ENCODE measurements around the gene MAGEC3.

Gene MAGEC3

DNA sequence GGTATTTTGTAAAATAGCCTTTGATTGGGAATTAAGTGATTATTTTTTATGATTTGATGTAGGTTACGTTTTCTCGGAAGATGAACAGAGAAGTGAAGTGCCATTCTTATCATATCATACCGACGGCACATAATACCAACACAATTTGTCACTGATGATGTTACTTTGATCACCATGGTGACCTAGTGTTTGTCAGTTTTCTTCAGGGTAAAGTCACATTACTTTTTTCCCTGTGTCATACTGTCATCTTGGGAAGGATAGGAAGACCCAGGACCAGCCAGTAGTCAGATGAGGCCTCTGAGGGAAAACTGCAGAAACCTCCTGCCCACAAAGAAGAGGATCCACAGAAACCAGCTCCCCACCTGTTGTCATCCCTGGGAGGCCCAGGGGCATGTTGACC, 64.2 kb downstream of the MAGEC3 start:
- WGBS, 2 donors (ENCODE audit: extremely low coverage in 2 of 2, insufficient read length in 2 of 2, insufficient replicate concordance in 1 of 2), result no CpG with 5 or more reads among the region's 4 CpGs
- H3K4me2 ChIP-seq (ENCODE audit: insufficient read depth, low read length, poor library complexity, severe bottlenecking), result no peak overlapping the region

DNA sequence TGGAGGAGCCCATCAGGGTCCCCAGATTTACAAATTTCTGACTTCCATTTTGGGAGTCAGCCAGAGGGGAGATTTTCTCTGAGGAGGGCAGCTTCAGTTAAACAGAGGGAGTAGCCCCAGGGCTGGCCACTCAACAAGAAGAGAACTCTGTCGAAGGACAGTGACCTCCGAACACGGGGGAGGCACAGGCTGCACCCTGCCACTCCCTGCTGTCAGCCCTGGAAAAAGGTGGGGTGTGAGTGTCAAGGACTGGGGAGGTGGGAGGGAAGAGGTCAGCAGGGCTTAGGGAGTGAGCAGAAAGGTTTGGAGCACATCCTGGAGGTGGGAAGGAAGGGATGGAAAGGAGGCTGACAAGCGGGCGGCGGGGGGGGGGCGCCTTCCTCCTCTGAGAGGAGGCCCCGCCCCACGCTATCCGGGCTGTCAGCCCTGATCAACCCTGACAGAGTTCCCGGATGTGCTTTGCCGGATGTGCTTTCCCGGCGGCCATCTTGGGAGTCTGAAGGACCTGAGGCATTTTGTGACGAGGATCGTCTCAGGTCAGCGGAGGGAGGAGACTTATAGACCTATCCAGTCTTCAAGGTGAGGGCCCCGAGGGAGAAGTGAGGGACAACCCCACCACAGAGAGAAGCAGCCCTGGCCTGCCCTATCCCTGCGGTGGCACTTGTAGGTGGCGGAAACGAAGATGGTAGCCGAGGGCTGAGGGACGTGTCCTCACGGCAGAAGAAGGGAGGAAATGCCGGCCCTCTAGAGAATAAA, 65.5 kb downstream of the MAGEC3 start, which contains the start of gene MAGEC1:
Gene MAGEC1 (plus strand): TSS at position 495 of the 756 bp plus-strand sequence. CDS start 1,179 bp downstream, outside the sequence.
- H3K4me2 ChIP-seq (ENCODE audit: insufficient read depth, low read length, poor library complexity, severe bottlenecking), result no peak within 1 kb of the TSS
- no peak within 1 kb of the TSS for H3K4ac ChIP-seq (ENCODE audit: low read length)
- peak within 1 kb of the TSS; percentile 22 for H2AFZ ChIP-seq (ENCODE audit: low read length)
- H2BK120ac ChIP-seq (ENCODE audit: low read depth, low read length), result no peak within 1 kb of the TSS
- H3K27ac ChIP-seq (replicated peaks; ENCODE audit: low read length), result no peak within 1 kb of the TSS
- no peaks in the 10 kb centered on the region for H3K9me3 ChIP-seq (replicated peaks in 1 of 2; ENCODE audit: control insufficient read depth in 2 of 2, insufficient read depth in 1 of 2, low read depth in 1 of 2, low read length in 2 of 2)
- H3K23ac ChIP-seq (ENCODE audit: low read depth, low read length, poor library complexity), result no peak within 1 kb of the TSS
- H3K36me3 ChIP-seq (replicated peaks in 1 of 2; ENCODE audit: control insufficient read depth in 2 of 2, insufficient read depth in 2 of 2, low read length in 2 of 2), result no peaks in the 10 kb centered on the region
- H3K14ac ChIP-seq (ENCODE audit: low read length), result no peak within 1 kb of the TSS
- no peak within 1 kb of the TSS for H2BK5ac ChIP-seq (ENCODE audit: low read length)
- H3K4me1 ChIP-seq (ENCODE audit: control insufficient read depth in 2 of 2, insufficient read depth in 1 of 2, low read depth in 1 of 2, low read length in 2 of 2), result no peaks in the 10 kb centered on the region
- no peak within 1 kb of the TSS for H4K91ac ChIP-seq (ENCODE audit: low read depth, low read length, poor library complexity)
- no peak within 1 kb of the TSS for H2BK15ac ChIP-seq (ENCODE audit: low read length)
- no peaks in the 10 kb centered on the region for H3K79me1 ChIP-seq (ENCODE audit: low read depth, low read length)
- no peak within 1 kb of the TSS for H3K4me3 ChIP-seq (ENCODE audit: low read length in 2 of 2)
- H3K18ac ChIP-seq (ENCODE audit: low read length), result no peak within 1 kb of the TSS
- no CpG with 5 or more reads among the region's 25 CpGs for WGBS, 2 donors (ENCODE audit: extremely low coverage in 2 of 2, insufficient read length in 2 of 2, insufficient replicate concordance in 1 of 2)
- H2BK12ac ChIP-seq (ENCODE audit: low read length), result no peak within 1 kb of the TSS
- H3K9ac ChIP-seq (ENCODE audit: low read depth, low read length, poor library complexity), result no peak within 1 kb of the TSS
- H2AK5ac ChIP-seq (ENCODE audit: low read depth, low read length), result no peak within 1 kb of the TSS
- DNase-seq (ENCODE audit: low spot score), result no peak
- no peak within 1 kb of the TSS for H4K8ac ChIP-seq (ENCODE audit: low read depth, low read length)
- H3K27me3 ChIP-seq (ENCODE audit: control insufficient read depth in 3 of 3, insufficient read depth in 3 of 3, low read depth in 1 of 3, low read length in 3 of 3), result no peaks in the 10 kb centered on the region

More for the DNA sequence above, 64.2 kb downstream of the MAGEC3 start:
- Histone ChIP-seq H3K14ac (ENCODE audit: low read length) (no peak overlapping the region), H3K9ac (ENCODE audit: low read depth, low read length, poor library complexity) (no peak overlapping the region), H2AFZ (ENCODE audit: low read length) (no peak overlapping the region), H3K36me3 (replicated peaks in 1 of 2; ENCODE audit: control insufficient read depth in 2 of 2, insufficient read depth in 2 of 2, low read length in 2 of 2) (no peaks in the 10 kb centered on the region), H3K27me3 (ENCODE audit: control insufficient read depth in 3 of 3, insufficient read depth in 3 of 3, low read depth in 1 of 3, low read length in 3 of 3) (no peaks in the 10 kb centered on the region), H3K4me3 (ENCODE audit: low read length in 2 of 2) (no peak overlapping the region), H3K27ac (replicated peaks; ENCODE audit: low read length) (no peak overlapping the region), H3K4ac (ENCODE audit: low read length) (no peak overlapping the region), H2AK5ac (ENCODE audit: low read depth, low read length) (no peak overlapping the region), H2BK15ac (ENCODE audit: low read length) (no peak overlapping the region), H3K9me3 (replicated peaks in 1 of 2; ENCODE audit: control insufficient read depth in 2 of 2, insufficient read depth in 1 of 2, low read depth in 1 of 2, low read length in 2 of 2) (no peaks in the 10 kb centered on the region), H3K23ac (ENCODE audit: low read depth, low read length, poor library complexity) (no peak overlapping the region), H2BK12ac (ENCODE audit: low read length) (no peak overlapping the region), H2BK120ac (ENCODE audit: low read depth, low read length) (no peak overlapping the region), H2BK5ac (ENCODE audit: low read length) (no peak overlapping the region), H3K4me1 (ENCODE audit: control insufficient read depth in 2 of 2, insufficient read depth in 1 of 2, low read depth in 1 of 2, low read length in 2 of 2) (no peaks in the 10 kb centered on the region), H4K91ac (ENCODE audit: low read depth, low read length, poor library complexity) (no peak overlapping the region), H4K8ac (ENCODE audit: low read depth, low read length) (no peak overlapping the region), H3K79me1 (ENCODE audit: low read depth, low read length) (no peaks in the 10 kb centered on the region), H3K18ac (ENCODE audit: low read length) (no peak overlapping the region)
- no peak for DNase-seq (ENCODE audit: low spot score)

DNA sequence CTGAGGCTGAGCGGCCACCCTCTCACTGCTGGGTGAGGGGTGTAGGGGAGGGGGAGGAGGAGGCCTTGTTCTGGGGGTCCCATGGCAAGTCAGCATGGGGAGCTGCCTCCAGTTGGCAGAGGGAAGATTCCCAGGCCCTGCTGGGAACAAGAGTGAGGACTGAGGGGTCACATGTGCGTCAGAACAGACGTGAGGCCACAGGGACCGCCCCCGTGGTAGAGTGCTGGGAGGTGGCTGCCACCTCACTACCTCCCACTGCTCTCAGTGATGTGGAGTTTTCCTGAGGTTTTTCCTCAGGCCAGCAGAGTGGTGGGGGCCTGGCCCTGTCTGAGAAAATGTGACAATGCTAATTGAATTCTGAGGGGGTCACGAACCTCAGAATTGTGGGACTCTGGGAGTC, 66.1 kb downstream of the MAGEC3 start:
- Histone ChIP-seq H3K4me2 (ENCODE audit: insufficient read depth, low read length, poor library complexity, severe bottlenecking) (no peak overlapping the region), H3K9me3 (replicated peaks in 1 of 2; ENCODE audit: control insufficient read depth in 2 of 2, insufficient read depth in 1 of 2, low read depth in 1 of 2, low read length in 2 of 2) (no peaks in the 10 kb centered on the region), H2BK5ac (ENCODE audit: low read length) (no peak overlapping the region), H3K4ac (ENCODE audit: low read length) (no peak overlapping the region), H4K91ac (ENCODE audit: low read depth, low read length, poor library complexity) (no peak overlapping the region), H2AFZ (ENCODE audit: low read length) (no peak overlapping the region), H3K79me1 (ENCODE audit: low read depth, low read length) (no peaks in the 10 kb centered on the region), H3K14ac (ENCODE audit: low read length) (no peak overlapping the region), H2AK5ac (ENCODE audit: low read depth, low read length) (no peak overlapping the region), H2BK12ac (ENCODE audit: low read length) (no peak overlapping the region), H4K8ac (ENCODE audit: low read depth, low read length) (no peak overlapping the region), H3K4me1 (ENCODE audit: control insufficient read depth in 2 of 2, insufficient read depth in 1 of 2, low read depth in 1 of 2, low read length in 2 of 2) (no peaks in the 10 kb centered on the region), H3K27me3 (ENCODE audit: control insufficient read depth in 3 of 3, insufficient read depth in 3 of 3, low read depth in 1 of 3, low read length in 3 of 3) (no peaks in the 10 kb centered on the region), H3K9ac (ENCODE audit: low read depth, low read length, poor library complexity) (no peak overlapping the region), H3K27ac (replicated peaks; ENCODE audit: low read length) (no peak overlapping the region), H2BK120ac (ENCODE audit: low read depth, low read length) (no peak overlapping the region), H3K4me3 (ENCODE audit: low read length in 2 of 2) (no peak overlapping the region), H3K18ac (ENCODE audit: low read length) (no peak overlapping the region), H2BK15ac (ENCODE audit: low read length) (no peak overlapping the region), H3K23ac (ENCODE audit: low read depth, low read length, poor library complexity) (no peak overlapping the region), H3K36me3 (replicated peaks in 1 of 2; ENCODE audit: control insufficient read depth in 2 of 2, insufficient read depth in 2 of 2, low read length in 2 of 2) (no peaks in the 10 kb centered on the region)
- DNase-seq (ENCODE audit: low spot score), result no peak
- WGBS, 2 donors (ENCODE audit: extremely low coverage in 2 of 2, insufficient read length in 2 of 2, insufficient replicate concordance in 1 of 2), result no CpG with 5 or more reads among the region's 6 CpGs

DNA sequence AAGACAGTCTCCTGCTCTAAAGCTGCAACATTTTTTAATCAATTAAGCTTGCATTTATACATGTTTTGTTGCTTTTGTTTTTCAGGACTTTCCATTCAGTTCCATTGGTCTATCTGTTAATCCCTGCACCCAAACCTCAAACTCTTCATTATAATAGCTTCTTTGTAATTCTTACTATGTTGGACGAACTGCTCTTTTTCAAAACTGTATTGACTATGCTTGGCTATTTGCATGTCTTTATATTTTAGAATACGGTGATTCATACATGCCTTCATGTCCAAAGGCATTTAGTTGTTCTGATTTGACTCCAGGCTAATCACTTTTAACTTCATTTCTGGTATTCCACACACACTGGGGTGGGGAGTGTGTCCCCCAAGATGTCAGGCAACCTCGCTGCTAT, 79.7 kb downstream of the MAGEC3 start:
- Histone ChIP-seq H3K27ac (replicated peaks; ENCODE audit: low read length) (no peak overlapping the region), H3K9ac (ENCODE audit: low read depth, low read length, poor library complexity) (no peak overlapping the region), H3K9me3 (replicated peaks in 1 of 2; ENCODE audit: control insufficient read depth in 2 of 2, insufficient read depth in 1 of 2, low read depth in 1 of 2, low read length in 2 of 2) (no peaks in the 10 kb centered on the region), H4K91ac (ENCODE audit: low read depth, low read length, poor library complexity) (no peak overlapping the region), H3K23ac (ENCODE audit: low read depth, low read length, poor library complexity) (no peak overlapping the region), H2AFZ (ENCODE audit: low read length) (no peak overlapping the region), H2BK15ac (ENCODE audit: low read length) (no peak overlapping the region), H2BK120ac (ENCODE audit: low read depth, low read length) (no peak overlapping the region), H2AK5ac (ENCODE audit: low read depth, low read length) (no peak overlapping the region), H4K8ac (ENCODE audit: low read depth, low read length) (no peak overlapping the region), H3K4me3 (ENCODE audit: low read length in 2 of 2) (no peak overlapping the region), H3K79me1 (ENCODE audit: low read depth, low read length) (no peaks in the 10 kb centered on the region), H3K4me2 (ENCODE audit: insufficient read depth, low read length, poor library complexity, severe bottlenecking) (no peak overlapping the region), H3K27me3 (ENCODE audit: control insufficient read depth in 3 of 3, insufficient read depth in 3 of 3, low read depth in 1 of 3, low read length in 3 of 3) (no peaks in the 10 kb centered on the region), H3K36me3 (replicated peaks in 1 of 2; ENCODE audit: control insufficient read depth in 2 of 2, insufficient read depth in 2 of 2, low read length in 2 of 2) (no peaks in the 10 kb centered on the region), H3K4ac (ENCODE audit: low read length) (no peak overlapping the region), H2BK12ac (ENCODE audit: low read length) (no peak overlapping the region), H3K4me1 (ENCODE audit: control insufficient read depth in 2 of 2, insufficient read depth in 1 of 2, low read depth in 1 of 2, low read length in 2 of 2) (no peaks in the 10 kb centered on the region), H3K18ac (ENCODE audit: low read length) (no peak overlapping the region), H3K14ac (ENCODE audit: low read length) (no peak overlapping the region), H2BK5ac (ENCODE audit: low read length) (no peak overlapping the region)
- no peak for DNase-seq (ENCODE audit: low spot score)
- WGBS, 2 donors (ENCODE audit: extremely low coverage in 2 of 2, insufficient read length in 2 of 2, insufficient replicate concordance in 1 of 2), result no CpG with 5 or more reads among the region's 3 CpGs
